HepG2 (cell line): Measurements from ENCODE around the gene TIMM17A. TPM values are rescaled to one million over a fixed set of nuclear protein-coding genes. Genes with fewer than 3 reads are reported as not detected.

Experiments
- ASH2L ChIP-seq: fragments of 300-600, 200-600 bp; sonication (generic); IDR thresholded peaks from 2 replicates; pipeline ENCODE4 v1.7.0; 2017; ENCODE audit warnings: low read depth, mild to moderate bottlenecking, moderate library complexity, mixed read lengths, low read length; ENCODE audit not compliant: insufficient read length
- FOXC1 ChIP-seq: sonication (generic); formaldehyde crosslinking; IDR thresholded peaks from 2 replicates; pipeline ENCODE4 v1.8.0; 2022; ENCODE audit warnings: mild to moderate bottlenecking, missing genetic modification reagents, borderline replicate concordance
- NR2F2 ChIP-seq: IDR thresholded peaks from 2 replicates; pipeline ENCODE4 v1.6.1; 2012; ENCODE audit warnings: low read depth, inconsistent platforms, borderline replicate concordance
- RARG ChIP-seq: sonication (generic); formaldehyde crosslinking; IDR thresholded peaks from 2 replicates; pipeline ENCODE4 v1.4.0; 2020; ENCODE audit warnings: low read depth, mild to moderate bottlenecking, missing genetic modification reagents
- SRSF1 ChIP-seq: fragments of 200-400 bp; formaldehyde crosslinking; optimal IDR thresholded peaks from 2 replicates; pipeline ENCODE3; 2017; ENCODE audit warnings: mild to moderate bottlenecking, low read depth, low read length, moderate library complexity
- ZNF143 ChIP-seq: sonication (generic); formaldehyde crosslinking; IDR thresholded peaks from 2 replicates; pipeline ENCODE4 v1.4.0; 2020; ENCODE audit warnings: missing genetic modification reagents
- ZNF441 ChIP-seq: sonication (generic); formaldehyde crosslinking; IDR thresholded peaks from 2 replicates; pipeline ENCODE4 v1.7.0; 2021; ENCODE audit warnings: missing genetic modification reagents, borderline replicate concordance
- ZNF784 ChIP-seq: sonication (generic); formaldehyde crosslinking; IDR thresholded peaks from 2 replicates; pipeline ENCODE4 v1.5.1; 2020; ENCODE audit warnings: missing genetic modification reagents, mild to moderate bottlenecking, borderline replicate concordance
- polyA plus RNA-seq, 8 experiments: library from polyadenylated mRNA; depleted of rRNA in 3 of 8; stranded (reverse) in 7 of 8; unstranded in 1 of 8; fragments of >200 nt; fragmentation: Illumina TruSeq in 4 of 8; extraction: Trizol in 4 of 8; gene quantifications; 2 replicates each; pipeline versions ENCODE4 v1.2.1 to v1.2.3, GENCODE V29; 2011 to 2016; ENCODE audit warnings: low read depth in 4 of 8, missing spikeins in 1 of 8, mixed read lengths in 1 of 8; ENCODE audit not compliant: insufficient read depth in 1 of 8
- total RNA-seq, 5 experiments: library from RNA; depleted of rRNA; stranded (reverse); fragments of >200 nt; fragmentation: Illumina TruSeq; extraction: Trizol; gene quantifications; 2 replicates each; pipeline ENCODE4 v1.2.3, GENCODE V29; 2016; ENCODE audit warnings: low read depth in 1 of 5
- TF ChIP-seq, protein P1 (sequence below): sonication (generic); formaldehyde crosslinking; IDR thresholded peaks from 2 replicates; pipeline ENCODE4 v1.5.0; 2020; ENCODE audit warnings: mild to moderate bottlenecking, missing genetic modification reagents, borderline replicate concordance
- TF ChIP-seq, protein P2 (sequence below): sonication (generic); formaldehyde crosslinking; IDR thresholded peaks from 2 replicates; pipeline ENCODE4 v1.5.0; 2020; ENCODE audit warnings: mild to moderate bottlenecking, missing genetic modification reagents
- TF ChIP-seq, protein P3 (sequence below): sonication (generic); formaldehyde crosslinking; IDR thresholded peaks from 2 replicates; pipeline ENCODE4 v1.5.1; 2020; ENCODE audit warnings: mild to moderate bottlenecking, missing genetic modification reagents, moderate library complexity
- TF ChIP-seq, protein P4 (sequence below): sonication (generic); formaldehyde crosslinking; IDR thresholded peaks from 2 replicates; pipeline ENCODE4 v1.4.0; 2020; ENCODE audit warnings: missing genetic modification reagents, mild to moderate bottlenecking, borderline replicate concordance

The TIMM17A gene
- total and polyA plus RNA-seq, 2 of the 13 experiments (the other 11 are each of a cell fraction or from before 2014, with no cell fraction given) = 50.8 to 97.8 TPM

DNA sequence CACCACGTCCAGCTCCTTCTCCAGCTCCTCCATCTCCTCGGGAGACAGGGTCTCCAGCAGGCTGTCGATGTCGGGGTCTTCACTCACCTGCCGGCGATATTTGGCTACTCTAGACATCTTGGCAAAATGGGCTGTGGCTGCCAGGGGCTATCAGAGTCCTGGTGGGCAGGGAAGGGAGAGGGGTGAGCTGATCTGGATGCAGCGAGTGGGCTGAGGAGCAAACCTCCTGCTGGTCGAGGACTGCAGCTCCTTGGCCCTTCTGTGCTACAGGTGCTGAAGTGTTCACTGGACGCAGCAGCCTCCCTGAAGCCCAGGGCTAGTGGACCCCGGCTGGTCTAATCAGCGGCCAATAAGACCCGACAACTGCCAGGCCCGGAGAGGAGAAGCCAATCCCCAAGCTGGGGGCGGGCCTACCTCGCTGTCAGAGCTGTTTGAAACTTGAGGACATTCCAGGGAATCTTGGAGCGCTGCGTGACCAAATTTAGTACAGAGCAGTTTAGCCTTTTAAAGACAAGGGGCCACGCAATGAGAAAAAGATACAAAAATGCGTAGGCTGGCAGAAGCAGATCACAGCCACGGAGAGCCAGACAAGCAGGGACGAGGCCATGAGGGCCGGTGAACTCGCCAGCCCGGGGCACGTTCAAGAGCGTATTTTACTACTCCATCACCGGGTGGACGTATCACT is 8.9 kb upstream of the TIMM17A start, which contains the start of gene LMOD1 (continued):
- TF ChIP-seq, protein P1, sequence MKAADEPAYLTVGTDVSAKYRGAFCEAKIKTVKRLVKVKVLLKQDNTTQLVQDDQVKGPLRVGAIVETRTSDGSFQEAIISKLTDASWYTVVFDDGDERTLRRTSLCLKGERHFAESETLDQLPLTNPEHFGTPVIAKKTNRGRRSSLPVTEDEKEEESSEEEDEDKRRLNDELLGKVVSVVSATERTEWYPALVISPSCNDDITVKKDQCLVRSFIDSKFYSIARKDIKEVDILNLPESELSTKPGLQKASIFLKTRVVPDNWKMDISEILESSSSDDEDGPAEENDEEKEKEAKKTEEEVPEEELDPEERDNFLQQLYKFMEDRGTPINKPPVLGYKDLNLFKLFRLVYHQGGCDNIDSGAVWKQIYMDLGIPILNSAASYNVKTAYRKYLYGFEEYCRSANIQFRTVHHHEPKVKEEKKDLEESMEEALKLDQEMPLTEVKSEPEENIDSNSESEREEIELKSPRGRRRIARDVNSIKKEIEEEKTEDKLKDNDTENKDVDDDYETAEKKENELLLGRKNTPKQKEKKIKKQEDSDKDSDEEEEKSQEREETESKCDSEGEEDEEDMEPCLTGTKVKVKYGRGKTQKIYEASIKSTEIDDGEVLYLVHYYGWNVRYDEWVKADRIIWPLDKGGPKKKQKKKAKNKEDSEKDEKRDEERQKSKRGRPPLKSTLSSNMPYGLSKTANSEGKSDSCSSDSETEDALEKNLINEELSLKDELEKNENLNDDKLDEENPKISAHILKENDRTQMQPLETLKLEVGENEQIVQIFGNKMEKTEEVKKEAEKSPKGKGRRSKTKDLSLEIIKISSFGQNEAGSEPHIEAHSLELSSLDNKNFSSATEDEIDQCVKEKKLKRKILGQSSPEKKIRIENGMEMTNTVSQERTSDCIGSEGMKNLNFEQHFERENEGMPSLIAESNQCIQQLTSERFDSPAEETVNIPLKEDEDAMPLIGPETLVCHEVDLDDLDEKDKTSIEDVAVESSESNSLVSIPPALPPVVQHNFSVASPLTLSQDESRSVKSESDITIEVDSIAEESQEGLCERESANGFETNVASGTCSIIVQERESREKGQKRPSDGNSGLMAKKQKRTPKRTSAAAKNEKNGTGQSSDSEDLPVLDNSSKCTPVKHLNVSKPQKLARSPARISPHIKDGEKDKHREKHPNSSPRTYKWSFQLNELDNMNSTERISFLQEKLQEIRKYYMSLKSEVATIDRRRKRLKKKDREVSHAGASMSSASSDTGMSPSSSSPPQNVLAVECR = peak; percentile 44; the same call in 1 of the 2 replicates
- TF ChIP-seq ASH2L (peak; percentile 30), ZNF784 (CRISPR knock-in tag) (no peak), ZNF441 (no peak), SRSF1 (peak; percentile 33), NR2F2 (no peak), ZNF143 (CRISPR knock-in tag) (no peak), FOXC1 (CRISPR knock-in tag) (0 out of 2 replicates have a peak, but pooled peaks have one; percentile 53), RARG (CRISPR knock-in tag) (no peak)
- TF ChIP-seq, protein P2, sequence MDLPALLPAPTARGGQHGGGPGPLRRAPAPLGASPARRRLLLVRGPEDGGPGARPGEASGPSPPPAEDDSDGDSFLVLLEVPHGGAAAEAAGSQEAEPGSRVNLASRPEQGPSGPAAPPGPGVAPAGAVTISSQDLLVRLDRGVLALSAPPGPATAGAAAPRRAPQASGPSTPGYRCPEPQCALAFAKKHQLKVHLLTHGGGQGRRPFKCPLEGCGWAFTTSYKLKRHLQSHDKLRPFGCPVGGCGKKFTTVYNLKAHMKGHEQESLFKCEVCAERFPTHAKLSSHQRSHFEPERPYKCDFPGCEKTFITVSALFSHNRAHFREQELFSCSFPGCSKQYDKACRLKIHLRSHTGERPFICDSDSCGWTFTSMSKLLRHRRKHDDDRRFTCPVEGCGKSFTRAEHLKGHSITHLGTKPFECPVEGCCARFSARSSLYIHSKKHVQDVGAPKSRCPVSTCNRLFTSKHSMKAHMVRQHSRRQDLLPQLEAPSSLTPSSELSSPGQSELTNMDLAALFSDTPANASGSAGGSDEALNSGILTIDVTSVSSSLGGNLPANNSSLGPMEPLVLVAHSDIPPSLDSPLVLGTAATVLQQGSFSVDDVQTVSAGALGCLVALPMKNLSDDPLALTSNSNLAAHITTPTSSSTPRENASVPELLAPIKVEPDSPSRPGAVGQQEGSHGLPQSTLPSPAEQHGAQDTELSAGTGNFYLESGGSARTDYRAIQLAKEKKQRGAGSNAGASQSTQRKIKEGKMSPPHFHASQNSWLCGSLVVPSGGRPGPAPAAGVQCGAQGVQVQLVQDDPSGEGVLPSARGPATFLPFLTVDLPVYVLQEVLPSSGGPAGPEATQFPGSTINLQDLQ (CRISPR knock-in tag) = no peak
- TF ChIP-seq, protein P3, sequence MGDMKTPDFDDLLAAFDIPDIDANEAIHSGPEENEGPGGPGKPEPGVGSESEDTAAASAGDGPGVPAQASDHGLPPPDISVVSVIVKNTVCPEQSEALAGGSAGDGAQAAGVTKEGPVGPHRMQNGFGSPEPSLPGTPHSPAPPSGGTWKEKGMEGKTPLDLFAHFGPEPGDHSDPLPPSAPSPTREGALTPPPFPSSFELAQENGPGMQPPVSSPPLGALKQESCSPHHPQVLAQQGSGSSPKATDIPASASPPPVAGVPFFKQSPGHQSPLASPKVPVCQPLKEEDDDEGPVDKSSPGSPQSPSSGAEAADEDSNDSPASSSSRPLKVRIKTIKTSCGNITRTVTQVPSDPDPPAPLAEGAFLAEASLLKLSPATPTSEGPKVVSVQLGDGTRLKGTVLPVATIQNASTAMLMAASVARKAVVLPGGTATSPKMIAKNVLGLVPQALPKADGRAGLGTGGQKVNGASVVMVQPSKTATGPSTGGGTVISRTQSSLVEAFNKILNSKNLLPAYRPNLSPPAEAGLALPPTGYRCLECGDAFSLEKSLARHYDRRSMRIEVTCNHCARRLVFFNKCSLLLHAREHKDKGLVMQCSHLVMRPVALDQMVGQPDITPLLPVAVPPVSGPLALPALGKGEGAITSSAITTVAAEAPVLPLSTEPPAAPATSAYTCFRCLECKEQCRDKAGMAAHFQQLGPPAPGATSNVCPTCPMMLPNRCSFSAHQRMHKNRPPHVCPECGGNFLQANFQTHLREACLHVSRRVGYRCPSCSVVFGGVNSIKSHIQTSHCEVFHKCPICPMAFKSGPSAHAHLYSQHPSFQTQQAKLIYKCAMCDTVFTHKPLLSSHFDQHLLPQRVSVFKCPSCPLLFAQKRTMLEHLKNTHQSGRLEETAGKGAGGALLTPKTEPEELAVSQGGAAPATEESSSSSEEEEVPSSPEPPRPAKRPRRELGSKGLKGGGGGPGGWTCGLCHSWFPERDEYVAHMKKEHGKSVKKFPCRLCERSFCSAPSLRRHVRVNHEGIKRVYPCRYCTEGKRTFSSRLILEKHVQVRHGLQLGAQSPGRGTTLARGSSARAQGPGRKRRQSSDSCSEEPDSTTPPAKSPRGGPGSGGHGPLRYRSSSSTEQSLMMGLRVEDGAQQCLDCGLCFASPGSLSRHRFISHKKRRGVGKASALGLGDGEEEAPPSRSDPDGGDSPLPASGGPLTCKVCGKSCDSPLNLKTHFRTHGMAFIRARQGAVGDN (CRISPR knock-in tag) = peak; percentile 52
- TF ChIP-seq, protein P4, sequence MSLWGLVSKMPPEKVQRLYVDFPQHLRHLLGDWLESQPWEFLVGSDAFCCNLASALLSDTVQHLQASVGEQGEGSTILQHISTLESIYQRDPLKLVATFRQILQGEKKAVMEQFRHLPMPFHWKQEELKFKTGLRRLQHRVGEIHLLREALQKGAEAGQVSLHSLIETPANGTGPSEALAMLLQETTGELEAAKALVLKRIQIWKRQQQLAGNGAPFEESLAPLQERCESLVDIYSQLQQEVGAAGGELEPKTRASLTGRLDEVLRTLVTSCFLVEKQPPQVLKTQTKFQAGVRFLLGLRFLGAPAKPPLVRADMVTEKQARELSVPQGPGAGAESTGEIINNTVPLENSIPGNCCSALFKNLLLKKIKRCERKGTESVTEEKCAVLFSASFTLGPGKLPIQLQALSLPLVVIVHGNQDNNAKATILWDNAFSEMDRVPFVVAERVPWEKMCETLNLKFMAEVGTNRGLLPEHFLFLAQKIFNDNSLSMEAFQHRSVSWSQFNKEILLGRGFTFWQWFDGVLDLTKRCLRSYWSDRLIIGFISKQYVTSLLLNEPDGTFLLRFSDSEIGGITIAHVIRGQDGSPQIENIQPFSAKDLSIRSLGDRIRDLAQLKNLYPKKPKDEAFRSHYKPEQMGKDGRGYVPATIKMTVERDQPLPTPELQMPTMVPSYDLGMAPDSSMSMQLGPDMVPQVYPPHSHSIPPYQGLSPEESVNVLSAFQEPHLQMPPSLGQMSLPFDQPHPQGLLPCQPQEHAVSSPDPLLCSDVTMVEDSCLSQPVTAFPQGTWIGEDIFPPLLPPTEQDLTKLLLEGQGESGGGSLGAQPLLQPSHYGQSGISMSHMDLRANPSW (CRISPR knock-in tag) = no peak
